ENCODE measurements around the gene MAL.

MAL gene

DNA sequence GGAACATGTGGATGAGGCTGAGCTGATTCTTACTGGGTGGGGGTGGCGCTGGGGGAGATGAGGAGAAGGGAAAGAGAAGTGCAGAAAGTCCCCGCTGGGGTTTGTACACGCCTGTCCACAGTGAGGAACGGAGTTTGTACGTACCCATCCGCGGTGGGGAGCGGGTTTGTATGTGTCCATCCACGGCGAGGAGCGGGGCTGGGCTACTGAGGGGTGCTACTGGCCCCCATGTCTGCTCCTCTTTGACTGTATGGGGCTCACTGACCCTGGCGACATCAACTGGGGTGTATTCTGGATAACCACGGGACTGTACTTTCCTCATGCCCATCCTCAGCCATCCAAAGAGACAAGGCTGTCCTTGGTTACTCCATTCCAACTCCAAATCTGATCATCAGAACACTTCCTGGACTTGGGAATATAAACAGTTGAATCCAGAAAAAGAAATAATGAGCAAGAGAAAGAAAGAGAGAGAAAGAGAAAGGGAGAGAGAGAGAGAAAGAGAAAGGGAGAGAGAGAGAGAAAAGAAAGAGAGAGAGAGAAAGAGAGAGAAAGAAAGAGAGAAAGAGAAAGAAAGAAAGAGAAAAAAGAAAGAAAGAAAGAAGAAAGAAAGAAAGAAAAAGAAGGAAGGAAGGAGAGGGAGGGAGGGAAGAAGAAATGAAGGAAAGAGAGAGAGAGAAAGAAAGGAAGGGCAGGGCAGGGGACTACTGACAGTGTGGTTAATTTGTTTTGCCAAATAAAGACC, 21.0 kb downstream of the MAL start:
- no peak overlapping the region for H3K27ac ChIP-seq
- TF ChIP-seq, protein P1, sequence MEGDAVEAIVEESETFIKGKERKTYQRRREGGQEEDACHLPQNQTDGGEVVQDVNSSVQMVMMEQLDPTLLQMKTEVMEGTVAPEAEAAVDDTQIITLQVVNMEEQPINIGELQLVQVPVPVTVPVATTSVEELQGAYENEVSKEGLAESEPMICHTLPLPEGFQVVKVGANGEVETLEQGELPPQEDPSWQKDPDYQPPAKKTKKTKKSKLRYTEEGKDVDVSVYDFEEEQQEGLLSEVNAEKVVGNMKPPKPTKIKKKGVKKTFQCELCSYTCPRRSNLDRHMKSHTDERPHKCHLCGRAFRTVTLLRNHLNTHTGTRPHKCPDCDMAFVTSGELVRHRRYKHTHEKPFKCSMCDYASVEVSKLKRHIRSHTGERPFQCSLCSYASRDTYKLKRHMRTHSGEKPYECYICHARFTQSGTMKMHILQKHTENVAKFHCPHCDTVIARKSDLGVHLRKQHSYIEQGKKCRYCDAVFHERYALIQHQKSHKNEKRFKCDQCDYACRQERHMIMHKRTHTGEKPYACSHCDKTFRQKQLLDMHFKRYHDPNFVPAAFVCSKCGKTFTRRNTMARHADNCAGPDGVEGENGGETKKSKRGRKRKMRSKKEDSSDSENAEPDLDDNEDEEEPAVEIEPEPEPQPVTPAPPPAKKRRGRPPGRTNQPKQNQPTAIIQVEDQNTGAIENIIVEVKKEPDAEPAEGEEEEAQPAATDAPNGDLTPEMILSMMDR (IDR thresholded peaks at IDR 0.05): no peak
- TF ChIP-seq ZFX (IDR thresholded peaks at IDR 0.05; ENCODE audit: borderline replicate concordance): no peak

DNA sequence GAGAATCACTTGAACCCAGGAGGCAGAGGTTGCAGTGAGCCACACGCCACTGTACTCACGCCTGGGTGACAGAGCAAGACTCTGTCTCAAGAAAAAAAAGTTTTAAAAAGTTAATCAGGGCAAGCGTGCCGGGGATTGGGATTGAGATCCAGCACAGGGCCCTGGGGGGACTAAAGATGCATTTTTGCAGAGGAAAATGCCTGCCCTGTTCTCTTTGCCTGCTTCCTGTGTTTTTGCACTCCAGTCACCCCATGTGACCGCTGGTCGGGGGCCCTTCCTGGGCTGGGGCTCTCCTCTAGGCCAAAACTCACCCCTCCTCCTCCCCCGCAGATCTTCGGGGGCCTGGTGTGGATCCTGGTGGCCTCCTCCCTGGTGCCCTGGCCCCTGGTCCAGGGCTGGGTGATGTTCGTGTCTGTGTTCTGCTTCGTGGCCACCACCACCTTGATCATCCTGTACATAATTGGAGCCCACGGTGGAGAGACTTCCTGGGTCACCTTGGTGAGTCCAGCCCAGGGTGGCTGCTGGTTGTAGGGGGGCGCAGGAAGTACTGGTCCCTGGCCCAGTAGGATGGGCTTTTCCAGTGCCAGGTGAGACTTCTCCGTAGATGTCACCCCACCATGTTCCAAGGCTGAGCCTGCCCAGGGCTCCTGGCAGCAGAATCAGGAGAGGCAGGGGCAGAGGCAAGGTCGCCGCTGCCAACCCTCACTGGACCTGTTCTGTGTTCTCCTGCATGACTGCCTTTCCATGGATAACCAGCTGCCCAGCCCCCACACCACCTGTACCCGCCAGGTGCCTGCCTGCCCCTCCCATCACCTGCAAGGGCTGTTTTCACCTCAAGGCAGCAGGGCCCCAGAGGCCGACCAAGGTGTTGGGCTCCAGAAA, 22.4 kb downstream of the MAL start:
- TF ChIP-seq, protein P1 (IDR thresholded peaks at IDR 0.05): no peak
- TF ChIP-seq ZFX (IDR thresholded peaks at IDR 0.05; ENCODE audit: borderline replicate concordance): no peak
- H3K27ac ChIP-seq: no peak overlapping the region

DNA sequence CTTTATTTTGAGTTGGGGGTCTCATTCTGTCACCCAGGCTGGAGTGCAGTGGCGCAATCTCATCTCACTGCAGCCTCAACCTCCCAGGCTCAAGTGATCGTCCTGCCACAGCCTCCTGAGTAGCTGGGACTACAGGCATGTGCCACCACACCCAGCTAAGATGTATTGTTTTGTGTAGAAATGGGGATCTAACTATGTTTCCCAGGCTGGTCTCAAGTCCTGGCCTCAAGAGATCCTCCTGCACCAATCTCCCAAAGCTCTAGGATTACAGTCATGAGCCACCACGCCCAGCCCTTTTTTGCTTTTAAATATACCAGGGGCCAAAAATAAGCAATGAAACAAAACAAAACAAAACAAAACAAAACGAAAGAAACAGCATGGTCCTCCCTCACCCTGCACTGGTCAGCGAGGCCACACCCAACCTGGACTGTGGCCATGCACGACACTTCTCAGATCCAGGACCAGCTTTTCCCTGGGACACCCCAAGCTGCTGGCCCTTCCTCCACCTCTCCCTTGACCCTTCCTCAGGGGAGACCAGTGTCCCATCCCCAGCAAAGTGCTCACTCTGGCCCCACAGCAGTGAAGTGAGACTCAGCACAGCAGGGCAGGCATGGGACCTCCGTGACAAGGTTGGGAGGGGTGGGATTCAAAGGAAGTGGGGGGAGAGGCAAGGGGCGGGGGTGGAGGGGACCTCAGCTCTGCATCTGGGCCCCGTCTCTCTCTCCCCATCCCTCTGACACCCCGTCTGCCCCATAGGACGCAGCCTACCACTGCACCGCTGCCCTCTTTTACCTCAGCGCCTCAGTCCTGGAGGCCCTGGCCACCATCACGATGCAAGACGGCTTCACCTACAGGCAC, 23.5 kb downstream of the MAL start:
- TF ChIP-seq, protein P1 (IDR thresholded peaks at IDR 0.05): no peak
- TF ChIP-seq ZFX (IDR thresholded peaks at IDR 0.05; ENCODE audit: borderline replicate concordance): no peak

DNA sequence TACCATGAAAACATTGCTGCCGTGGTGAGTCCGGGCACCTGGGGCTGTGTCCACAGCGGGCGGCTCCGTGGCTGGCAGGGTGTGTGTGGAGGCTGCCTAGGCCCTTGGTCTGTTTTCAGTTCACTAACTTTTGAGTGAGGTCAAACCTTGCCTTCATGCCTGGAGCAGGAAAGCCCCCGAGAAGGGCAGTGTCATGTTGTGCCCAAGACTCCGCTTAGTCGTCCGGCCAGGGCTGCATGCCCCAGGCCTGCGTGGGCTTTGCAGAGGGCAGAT, 24.1 kb downstream of the MAL start:
- TF ChIP-seq ZFX (IDR thresholded peaks at IDR 0.05; ENCODE audit: borderline replicate concordance): no peak
- TF ChIP-seq, protein P1 (IDR thresholded peaks at IDR 0.05): no peak
- no peak overlapping the region for H3K27ac ChIP-seq

More for the DNA sequence above, 23.5 kb downstream of the MAL start:
- no peak overlapping the region for H3K27ac ChIP-seq

DNA sequence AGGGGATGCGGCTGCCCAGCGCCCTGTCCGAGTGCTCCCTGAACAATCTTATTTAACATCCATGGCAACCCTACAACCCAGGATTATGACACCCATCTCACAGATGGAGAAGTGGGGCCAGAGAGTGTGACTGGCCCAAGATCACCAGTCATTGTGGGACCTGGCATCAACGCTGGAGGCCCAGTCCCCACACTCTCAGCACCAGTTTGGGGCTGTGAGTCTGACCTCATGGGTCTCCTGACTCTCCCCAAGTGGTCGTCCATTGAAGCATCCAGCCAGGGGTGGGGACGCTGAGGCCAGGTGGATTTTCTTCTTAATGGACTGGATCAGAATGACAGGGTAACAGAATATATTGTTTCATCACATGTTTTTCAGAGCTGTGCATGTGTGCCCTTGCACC, 24.5 kb downstream of the MAL start:
- H3K27ac ChIP-seq: no peak overlapping the region
- TF ChIP-seq ZFX (IDR thresholded peaks at IDR 0.05; ENCODE audit: borderline replicate concordance): no peak

DNA sequence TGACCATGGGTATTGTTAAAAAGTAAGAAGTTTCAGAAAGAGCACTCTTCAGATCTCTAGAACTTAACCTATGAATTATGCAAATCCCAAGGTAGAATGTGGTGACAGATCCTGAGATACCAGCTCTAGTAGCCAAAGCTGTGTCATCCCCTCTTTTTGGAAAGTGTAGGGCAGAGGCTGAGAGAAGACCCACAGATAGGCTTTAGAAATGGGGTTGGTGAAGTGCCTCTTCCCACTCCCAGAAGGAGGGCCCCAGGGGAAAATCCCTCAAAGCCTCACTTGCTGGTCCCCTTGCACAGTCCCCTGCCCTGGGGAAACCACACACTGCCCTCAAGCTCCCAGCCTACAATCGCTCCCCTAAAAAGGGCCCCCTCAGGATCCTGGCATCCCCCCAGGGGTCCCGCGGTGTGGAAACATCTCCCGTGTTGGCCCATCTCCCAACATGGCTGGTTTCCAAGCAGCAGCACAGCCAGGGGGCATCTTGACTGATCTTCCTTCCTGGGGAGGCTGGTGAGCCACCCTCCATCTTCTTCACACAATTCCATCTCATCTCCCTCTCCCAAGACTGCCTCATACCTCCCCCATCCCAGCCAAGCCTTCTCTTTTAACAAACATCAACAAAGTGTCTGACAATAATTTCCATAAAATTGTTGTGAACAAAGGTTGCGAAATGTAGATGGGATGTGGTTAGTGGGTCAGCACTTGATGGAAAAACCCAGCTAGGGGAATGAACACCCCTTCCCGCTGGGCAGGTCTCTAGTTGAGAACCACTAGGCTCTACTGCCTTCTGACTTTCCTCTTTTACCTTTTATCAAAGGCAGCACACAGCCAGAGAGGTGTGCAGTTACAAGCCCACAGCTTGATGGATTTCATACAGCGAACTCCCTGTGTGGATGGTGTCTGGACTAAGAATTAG, 25.1 kb downstream of the MAL start:
- no peak overlapping the region for H3K27ac ChIP-seq
- no peak for TF ChIP-seq ZFX (IDR thresholded peaks at IDR 0.05; ENCODE audit: borderline replicate concordance)
- TF ChIP-seq, protein P1 (IDR thresholded peaks at IDR 0.05): no peak
